HG03280 (cell line): ENCODE data around the gene ZSWIM6.

Experiments used
- ATAC-seq: cut with Tn5 transposase; IDR thresholded peaks from one replicate; pipeline ENCODE4 v1.9.1; 2021; ENCODE audit warnings: mild to moderate bottlenecking, moderate library complexity; ENCODE audit not compliant: unreplicated experiment

ZSWIM6 gene

GRCh38 chr5:61525512-61526206 lies 193.6 kb downstream of the ZSWIM6 start:
- no peak for ATAC-seq

- ATAC-seq, result no peak
These were observed 194.1 kb downstream of the ZSWIM6 start for GRCh38 chr5:61526207-61526519.

- no peak for ATAC-seq
These were observed 200.9 kb downstream of the ZSWIM6 start for GRCh38 chr5:61532983-61533382.

GRCh38 chr5:61534481-61535267 lies 202.6 kb downstream of the ZSWIM6 start:
- peak; percentile 77 for ATAC-seq

GRCh38 chr5:61535828-61536227 lies 203.8 kb downstream of the ZSWIM6 start:
- ATAC-seq, result no peak

GRCh38 chr5:61536922-61537321 lies 204.9 kb downstream of the ZSWIM6 start:
- no peak for ATAC-seq

GRCh38 chr5:61538722-61539501 lies 206.9 kb downstream of the ZSWIM6 start:
- no peak for ATAC-seq

GRCh38 chr5:61549530-61549929 lies 217.5 kb downstream of the ZSWIM6 start:
- no peak for ATAC-seq

DNA sequence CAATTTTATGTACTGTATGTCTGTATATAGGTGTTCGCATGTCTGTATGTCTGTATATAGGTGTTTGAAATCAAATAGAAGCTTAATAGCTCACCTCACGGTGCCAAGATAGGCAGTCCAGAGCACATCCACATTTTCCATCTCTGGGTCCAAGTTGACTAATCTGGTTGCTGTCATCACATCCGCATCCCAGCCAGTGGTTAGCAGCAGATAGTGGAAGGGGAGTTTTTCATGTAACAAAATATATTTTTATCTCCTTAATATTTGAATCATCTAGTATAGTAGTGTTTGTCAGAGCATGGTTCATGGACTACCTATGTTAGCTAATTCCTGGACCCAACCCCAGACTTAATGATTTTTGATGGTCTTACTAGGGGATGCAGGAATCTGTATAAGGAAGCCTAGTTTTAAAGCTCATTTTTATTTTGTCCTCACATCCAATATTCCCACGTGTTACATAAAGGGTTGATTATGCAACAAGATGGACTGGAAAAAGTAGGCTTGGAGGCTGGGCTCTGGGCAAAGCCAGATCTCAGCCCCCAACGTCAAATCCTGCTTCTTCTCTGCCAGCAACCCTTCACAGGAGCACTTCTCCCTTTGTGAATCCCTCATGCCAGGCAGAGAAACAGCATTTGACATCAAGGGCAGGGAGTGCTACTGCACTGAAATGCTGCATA lies 219.7 kb downstream of the ZSWIM6 start:
- ATAC-seq, result no peak

- no peak for ATAC-seq
These were observed 227.1 kb downstream of the ZSWIM6 start for GRCh38 chr5:61559146-61559545.

DNA sequence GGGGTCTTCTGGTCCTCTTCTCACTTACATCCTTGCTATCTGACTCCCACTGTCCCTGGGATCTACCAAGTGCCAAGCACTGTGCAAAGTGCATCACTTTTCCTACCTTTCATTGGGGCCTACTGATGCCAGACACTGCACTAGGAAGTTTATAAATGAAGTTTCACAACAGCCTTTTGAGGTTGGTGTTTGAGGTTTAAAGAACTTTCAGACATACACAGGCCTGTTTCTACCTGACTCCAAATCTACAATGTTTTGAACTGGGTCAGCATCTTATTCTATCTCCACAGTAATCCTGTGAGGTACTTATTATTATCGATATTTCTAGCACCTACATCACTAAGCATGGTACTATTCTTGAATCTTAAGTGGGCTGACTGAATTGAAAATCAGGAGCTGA lies 227.7 kb downstream of the ZSWIM6 start:
- ATAC-seq, result no peak

GRCh38 chr5:61563401-61563800 lies 231.3 kb downstream of the ZSWIM6 start:
- no peak for ATAC-seq

DNA sequence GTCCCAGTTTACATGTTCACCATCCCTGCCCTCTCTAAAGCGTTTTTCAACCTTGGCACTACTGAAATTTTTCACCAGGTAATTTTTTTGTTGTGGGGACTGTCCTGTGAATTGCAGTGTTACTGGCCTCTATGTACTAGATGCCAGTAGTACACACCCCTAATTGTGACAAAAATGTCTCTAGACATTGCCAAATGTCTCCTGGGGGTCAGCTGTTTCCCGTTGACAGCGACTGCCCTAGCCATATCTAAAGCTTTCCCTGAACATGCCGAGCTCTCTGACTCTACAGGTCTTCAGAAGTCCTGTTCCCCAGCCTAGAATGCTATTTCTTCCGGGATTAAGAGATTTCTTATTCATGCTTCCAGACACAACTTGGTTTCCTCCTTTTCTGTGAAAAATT lies 235.3 kb downstream of the ZSWIM6 start:
- no peak for ATAC-seq

GRCh38 chr5:61569353-61569752 lies 237.3 kb downstream of the ZSWIM6 start:
- no peak for ATAC-seq

DNA sequence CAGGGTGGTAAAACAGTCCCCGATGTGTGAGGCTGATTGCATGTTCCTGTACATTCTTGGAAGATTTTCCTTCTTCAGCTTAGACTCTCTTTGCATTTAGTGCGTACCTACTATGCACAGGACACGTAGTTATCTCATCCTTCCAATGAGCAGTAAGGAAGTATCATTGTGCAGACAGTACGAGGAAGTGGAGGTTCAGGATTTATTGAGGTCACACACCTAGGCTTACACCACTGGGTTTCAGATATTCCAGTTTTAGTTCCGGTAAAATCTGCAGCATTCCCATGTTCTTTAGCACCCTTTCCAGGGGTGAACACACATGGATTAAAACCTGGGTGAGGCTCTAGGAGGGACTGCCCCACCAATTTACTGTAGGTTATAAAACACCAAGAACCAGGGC lies 238.7 kb downstream of the ZSWIM6 start:
- no peak for ATAC-seq

DNA sequence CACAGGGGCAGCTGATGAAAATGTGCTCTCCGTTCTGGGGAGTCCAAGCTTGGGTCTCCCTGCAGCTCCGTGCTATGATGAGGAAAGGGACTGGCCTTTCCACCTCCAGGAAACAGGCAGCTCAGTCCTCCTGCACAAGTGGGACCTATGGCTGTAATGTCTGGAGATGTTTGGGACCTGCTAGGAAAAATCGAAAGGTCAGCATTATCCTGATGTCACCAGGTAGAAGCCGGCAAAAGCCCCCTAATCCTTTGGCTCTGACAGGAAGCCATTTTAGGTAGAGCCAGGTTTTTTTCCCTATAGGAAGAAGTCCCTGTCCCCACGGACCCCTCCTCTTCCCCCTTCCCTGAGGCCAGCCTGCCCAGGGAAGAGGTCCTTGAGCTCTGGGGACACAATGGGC lies 240.9 kb downstream of the ZSWIM6 start:
- no peak for ATAC-seq

DNA sequence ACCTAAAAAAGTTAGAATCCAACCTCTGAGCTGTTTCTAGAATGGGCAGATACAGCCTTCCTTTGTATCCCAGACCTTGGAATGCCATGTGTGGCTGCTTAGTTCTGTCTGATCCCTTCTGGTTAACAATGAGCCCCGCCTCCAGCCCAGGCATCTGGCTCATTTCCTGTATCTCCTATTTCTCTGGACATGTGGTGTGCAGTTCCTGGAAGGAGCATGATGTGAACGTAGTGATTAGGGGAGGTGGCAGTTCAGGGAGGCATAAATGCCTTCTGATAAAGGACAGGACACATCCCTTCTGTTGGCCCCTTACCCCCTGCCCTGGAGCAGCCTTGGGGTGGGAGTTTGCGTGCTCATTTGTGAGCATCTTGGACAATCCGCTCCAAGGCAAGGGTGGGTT lies 243.0 kb downstream of the ZSWIM6 start:
- no peak for ATAC-seq

DNA sequence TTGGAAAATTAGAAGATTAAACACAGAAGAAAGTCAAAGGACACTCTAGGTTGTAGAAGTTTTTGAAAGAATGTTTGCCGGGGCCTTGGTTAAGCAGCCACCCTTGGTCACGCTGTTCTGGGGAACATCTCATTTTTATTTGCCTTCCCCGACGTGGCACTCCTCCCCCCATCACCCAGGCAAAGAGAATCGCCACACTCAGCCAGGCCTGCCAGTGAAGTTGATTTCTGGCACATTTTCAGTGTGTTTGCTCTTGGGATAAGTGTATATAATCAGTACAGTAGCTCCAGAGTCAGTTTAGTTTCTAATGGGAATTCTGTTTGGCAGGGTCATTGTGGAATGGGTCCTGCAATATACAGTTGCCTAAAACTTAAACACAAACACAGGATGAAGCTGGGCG lies 243.5 kb downstream of the ZSWIM6 start:
- no peak for ATAC-seq

DNA sequence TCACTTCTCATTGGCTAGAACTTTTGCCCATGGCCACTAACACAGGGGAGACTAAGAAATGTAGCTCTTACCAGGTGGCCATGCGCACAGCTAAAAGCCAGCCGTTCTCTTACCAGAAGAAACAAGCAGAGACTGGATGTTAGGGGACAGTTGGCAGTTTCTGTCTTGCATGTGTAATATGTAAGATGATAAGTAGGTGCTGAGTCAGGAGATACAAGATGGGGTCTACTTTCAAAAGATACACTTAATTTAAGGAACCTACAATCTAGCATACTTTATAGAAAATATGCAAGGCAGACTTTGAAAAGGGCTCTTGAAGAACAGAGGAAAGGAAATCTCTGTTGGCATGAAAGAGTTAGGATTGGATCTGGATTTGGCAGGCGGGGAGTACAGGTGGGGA lies 244.5 kb downstream of the ZSWIM6 start:
- ATAC-seq, result no peak

DNA sequence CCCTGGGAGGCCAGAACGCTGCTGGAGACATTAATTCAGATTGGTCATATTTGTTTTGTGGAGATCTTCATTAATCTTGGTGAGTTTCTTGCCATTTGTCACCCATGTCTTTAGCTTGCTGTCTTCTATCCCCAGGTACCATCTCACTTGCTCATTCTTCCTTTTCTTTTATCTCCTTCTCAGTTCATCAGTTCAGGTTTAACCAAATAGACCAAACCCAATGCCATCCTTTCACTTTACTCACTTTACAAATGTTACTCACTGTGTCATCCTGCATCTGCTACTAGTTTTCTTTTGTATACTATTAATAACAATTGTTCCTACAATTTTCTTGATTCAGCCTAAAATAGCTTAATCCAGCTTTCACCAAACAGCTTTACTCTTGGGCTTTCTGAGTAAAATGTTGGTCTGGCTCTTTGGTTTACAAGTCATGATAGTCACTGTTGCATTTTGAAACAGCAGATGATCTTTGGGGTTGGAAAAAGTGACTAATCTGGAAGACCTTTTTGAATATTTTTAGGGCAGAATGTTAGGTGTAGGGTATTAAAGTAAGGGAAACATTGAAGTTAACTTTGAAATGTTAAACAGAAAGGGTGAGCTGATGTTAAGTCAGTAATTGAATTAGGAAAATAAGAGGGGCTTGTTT lies 246.9 kb downstream of the ZSWIM6 start:
- no peak for ATAC-seq
